Activated CD8-positive, alpha-beta T cell treated with anti-CD3 and anti-CD28 coated beads for 36 hours (primary cell): Measurements from ENCODE around the gene TBXAS1. TPM values are rescaled to one million over a fixed set of nuclear protein-coding genes. Genes with fewer than 3 reads are reported as not detected.
"Not testable (repeated sequence)": the region's sequence is repeated elsewhere in the genome, so short reads cannot be mapped to it uniquely, and the experiment has no call there.

Experiments used
- ATAC-seq: fragments of 200-7000 bp; cut with Tn5 transposase; one replicate; pipeline ENCODE4 v1.10.0; 2021; ENCODE audit warnings: mild to moderate bottlenecking, moderate library complexity
- CTCF ChIA-PET: fragments of 350-600 bp; sonication (Branson Sonifier 250); formaldehyde crosslinking; loops from one replicate; lab custom pipeline; 2021; ENCODE audit warnings: antibody characterized with exemption; lab: Charles Lee
- POLR2A ChIA-PET: fragments of 350-600 bp; sonication (Branson Sonifier 250); formaldehyde crosslinking; loops from one replicate; lab custom pipeline; 2021; ENCODE audit warnings: antibody characterized with exemption; lab: Charles Lee
- DNase-seq: peaks from one replicate; pipeline ENCODE4 v3.0.0-alpha.2; 2020
- H3K27ac Mint-ChIP-seq: one replicate; pipeline ENCODE4 v1.8.0; 2021; ENCODE audit warnings: mild to moderate bottlenecking, mixed read lengths
- H3K27me3 Mint-ChIP-seq: one replicate; pipeline ENCODE4 v1.8.0; 2021; ENCODE audit warnings: mixed read lengths
- H3K36me3 Mint-ChIP-seq: one replicate; pipeline ENCODE4 v1.8.0; 2021; ENCODE audit warnings: low read depth, mixed read lengths
- H3K4me1 Mint-ChIP-seq: one replicate; pipeline ENCODE4 v1.8.0; 2021; ENCODE audit warnings: low read depth, mixed read lengths
- H3K4me3 Mint-ChIP-seq: one replicate; pipeline ENCODE4 v1.8.0; 2021; ENCODE audit warnings: mild to moderate bottlenecking, moderate library complexity, mixed read lengths
- H3K9me3 Mint-ChIP-seq: one replicate; pipeline ENCODE4 v1.8.0; 2021; ENCODE audit warnings: mixed read lengths
- intact Hi-C: fragments of 100-400 bp; cut with micrococcal nuclease; formaldehyde crosslinking; loops from one replicate; pipeline ENCODE4 v1.10.0; 2022
- total RNA-seq, 2 experiments: library from RNA; stranded (reverse); gene quantifications; one replicate each; pipeline ENCODE4 v1.2.3, GENCODE V29; 2021
- TF ChIP-seq, protein P1 (sequence below): fragments of 200-600 bp; IDR thresholded peaks from one replicate; pipeline ENCODE4 v1.8.0; 2022; ENCODE audit warnings: antibody characterized with exemption, mild to moderate bottlenecking

Gene TBXAS1
- total RNA-seq, 2 experiments from 2014 or later, result 1.5 to 2.1 TPM

DNA sequence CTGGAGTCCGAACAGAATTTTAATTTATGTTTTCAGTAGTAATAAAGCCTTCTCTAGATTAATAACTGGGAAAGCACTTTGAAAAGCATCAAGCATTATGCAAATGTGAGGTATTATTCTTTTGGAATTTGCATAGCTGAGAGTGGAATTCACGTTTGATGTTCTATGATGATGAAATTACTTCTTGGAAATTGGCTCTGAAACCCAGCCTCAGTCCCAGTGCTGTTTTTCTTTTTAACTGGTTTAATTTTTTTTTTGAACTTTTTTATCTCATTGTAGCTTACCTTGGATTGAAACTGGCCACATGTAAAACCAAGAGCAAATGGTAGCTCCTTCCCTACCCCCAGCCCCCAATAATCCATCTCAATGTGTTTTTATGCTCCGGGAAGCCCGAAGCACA, 1.2 kb downstream of the TBXAS1 start:
- peaks cover 16% of the 10 kb centered on the region for H3K4me1 Mint-ChIP-seq
- peaks cover 10% of the 10 kb centered on the region for H3K9me3 Mint-ChIP-seq
- H3K27me3 Mint-ChIP-seq, result peaks cover 3% of the 10 kb centered on the region
- TF ChIP-seq, protein P1, sequence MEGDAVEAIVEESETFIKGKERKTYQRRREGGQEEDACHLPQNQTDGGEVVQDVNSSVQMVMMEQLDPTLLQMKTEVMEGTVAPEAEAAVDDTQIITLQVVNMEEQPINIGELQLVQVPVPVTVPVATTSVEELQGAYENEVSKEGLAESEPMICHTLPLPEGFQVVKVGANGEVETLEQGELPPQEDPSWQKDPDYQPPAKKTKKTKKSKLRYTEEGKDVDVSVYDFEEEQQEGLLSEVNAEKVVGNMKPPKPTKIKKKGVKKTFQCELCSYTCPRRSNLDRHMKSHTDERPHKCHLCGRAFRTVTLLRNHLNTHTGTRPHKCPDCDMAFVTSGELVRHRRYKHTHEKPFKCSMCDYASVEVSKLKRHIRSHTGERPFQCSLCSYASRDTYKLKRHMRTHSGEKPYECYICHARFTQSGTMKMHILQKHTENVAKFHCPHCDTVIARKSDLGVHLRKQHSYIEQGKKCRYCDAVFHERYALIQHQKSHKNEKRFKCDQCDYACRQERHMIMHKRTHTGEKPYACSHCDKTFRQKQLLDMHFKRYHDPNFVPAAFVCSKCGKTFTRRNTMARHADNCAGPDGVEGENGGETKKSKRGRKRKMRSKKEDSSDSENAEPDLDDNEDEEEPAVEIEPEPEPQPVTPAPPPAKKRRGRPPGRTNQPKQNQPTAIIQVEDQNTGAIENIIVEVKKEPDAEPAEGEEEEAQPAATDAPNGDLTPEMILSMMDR, result no peak
- H3K27ac Mint-ChIP-seq, result no peak overlapping the region
- no peak overlapping the region for H3K4me3 Mint-ChIP-seq
- ChIA-PET CTCF (interaction anchor here (0.6 to 3.5 kb wide), 6 partner anchors 10 to 184 kb away, joined by 3 to 19 read pairs (median 3); no protein-coding TSS in a partner anchor), POLR2A (no interaction called here)
- intact Hi-C loops, result no loop called here
- no peak for ATAC-seq
- no peak for DNase-seq
- H3K36me3 Mint-ChIP-seq, result peaks cover 7% of the 10 kb centered on the region

DNA sequence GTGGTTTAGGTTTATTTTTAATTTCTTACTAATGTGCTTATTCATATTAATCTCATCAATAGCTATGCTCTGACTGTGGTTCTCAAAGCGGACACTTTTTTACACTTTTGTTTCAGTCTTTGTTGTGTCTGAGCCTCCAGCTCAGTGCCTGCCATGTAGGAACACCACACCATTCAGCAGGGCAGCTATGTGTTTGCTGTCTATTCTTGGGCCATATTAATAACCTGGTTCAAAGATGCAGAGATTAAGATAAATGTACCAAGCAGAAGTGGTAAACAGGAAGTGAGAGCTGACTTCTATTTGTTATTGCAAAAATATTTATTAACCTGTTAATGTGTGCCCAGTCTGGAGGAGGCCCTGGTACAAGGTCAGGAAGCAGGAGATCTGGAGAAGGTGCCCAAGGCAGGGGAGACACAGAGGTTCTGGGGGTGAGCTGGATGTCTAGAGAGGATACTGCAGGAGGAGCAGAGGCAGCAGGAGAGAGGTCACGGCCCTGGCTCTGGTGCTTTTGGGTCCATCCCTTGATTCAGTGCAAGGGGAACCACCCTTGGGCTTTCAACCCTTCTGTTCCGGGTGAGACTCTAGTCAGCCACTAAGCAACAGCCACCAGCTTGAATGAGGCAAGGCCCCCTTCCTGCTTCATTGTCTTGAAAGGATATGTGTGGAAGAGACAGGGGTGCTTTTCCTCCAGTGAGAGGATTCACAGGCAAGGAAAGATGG, 1.9 kb downstream of the TBXAS1 start:
- POLR2A ChIA-PET, result interaction anchor here (1.0 kb wide), 1 partner anchor 167 kb away, joined by 3 read pairs; no protein-coding TSS in a partner anchor
- peaks cover 10% of the 10 kb centered on the region for H3K9me3 Mint-ChIP-seq
- peaks cover 7% of the 10 kb centered on the region for H3K36me3 Mint-ChIP-seq
- no peak for DNase-seq
- TF ChIP-seq, protein P1, result no peak
- no peak overlapping the region for H3K4me3 Mint-ChIP-seq
- peaks cover 16% of the 10 kb centered on the region for H3K4me1 Mint-ChIP-seq
- peaks cover 3% of the 10 kb centered on the region for H3K27me3 Mint-ChIP-seq
- intact Hi-C loops, result no loop called here
- peak; percentile 27 for ATAC-seq
- CTCF ChIA-PET, result interaction anchor here (0.8 to 2.4 kb wide), 3 partner anchors 9 to 186 kb away, joined by 3 to 8 read pairs (median 3); no protein-coding TSS in a partner anchor
- no peak overlapping the region for H3K27ac Mint-ChIP-seq

DNA sequence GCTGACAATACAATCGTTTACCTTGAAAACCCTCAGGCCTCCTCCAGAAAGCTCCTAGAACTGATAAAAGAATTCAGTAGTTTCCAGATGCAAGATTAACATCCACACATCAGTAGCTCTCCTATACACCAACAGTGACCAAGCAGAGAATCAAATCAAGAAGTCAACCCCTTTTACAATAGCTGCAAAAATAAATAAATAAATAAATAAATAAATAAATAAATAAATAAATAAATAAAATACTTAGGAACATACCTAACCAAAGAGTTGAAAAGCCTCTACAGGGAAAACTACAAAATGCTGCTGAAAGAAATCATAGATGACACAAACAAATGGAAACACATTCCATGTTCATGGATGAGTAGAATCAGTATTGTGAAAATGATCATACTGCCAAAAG, 6.8 kb downstream of the TBXAS1 start:
- CTCF ChIA-PET, result interaction anchor here (0.7 to 1.2 kb wide), 2 partner anchors 176 to 190 kb away, joined by 3 read pairs; no protein-coding TSS in a partner anchor
- intact Hi-C loops, DNase-seq, H3K27ac Mint-ChIP-seq, H3K4me1 Mint-ChIP-seq, H3K4me3 Mint-ChIP-seq, ATAC-seq, H3K27me3 Mint-ChIP-seq, POLR2A ChIA-PET, H3K36me3 Mint-ChIP-seq: not testable (repeated sequence)
- peaks cover 17% of the 10 kb centered on the region for H3K9me3 Mint-ChIP-seq

DNA sequence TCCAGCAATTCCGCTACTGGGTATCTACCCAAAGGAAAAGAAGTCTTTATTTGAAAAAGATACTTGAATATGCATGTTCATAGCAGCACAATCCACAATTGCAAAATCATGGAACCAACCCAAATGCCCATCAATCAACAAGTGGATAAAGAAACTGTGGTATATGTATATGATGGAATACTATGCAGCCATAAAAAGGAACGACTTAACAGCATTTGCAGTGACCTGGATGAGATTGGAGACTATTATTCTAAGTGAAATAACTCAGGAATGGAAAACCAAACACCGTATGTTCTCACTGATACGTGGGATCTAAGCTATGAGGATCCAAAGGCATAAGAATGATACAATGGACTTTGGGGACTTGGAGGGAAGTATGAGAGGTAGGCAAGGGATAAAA, 8.2 kb downstream of the TBXAS1 start:
- peaks cover 17% of the 10 kb centered on the region for H3K9me3 Mint-ChIP-seq
- DNase-seq, H3K36me3 Mint-ChIP-seq, POLR2A ChIA-PET, intact Hi-C loops, ATAC-seq, H3K4me3 Mint-ChIP-seq, H3K27ac Mint-ChIP-seq, CTCF ChIA-PET, H3K27me3 Mint-ChIP-seq, H3K4me1 Mint-ChIP-seq: not testable (repeated sequence)

DNA sequence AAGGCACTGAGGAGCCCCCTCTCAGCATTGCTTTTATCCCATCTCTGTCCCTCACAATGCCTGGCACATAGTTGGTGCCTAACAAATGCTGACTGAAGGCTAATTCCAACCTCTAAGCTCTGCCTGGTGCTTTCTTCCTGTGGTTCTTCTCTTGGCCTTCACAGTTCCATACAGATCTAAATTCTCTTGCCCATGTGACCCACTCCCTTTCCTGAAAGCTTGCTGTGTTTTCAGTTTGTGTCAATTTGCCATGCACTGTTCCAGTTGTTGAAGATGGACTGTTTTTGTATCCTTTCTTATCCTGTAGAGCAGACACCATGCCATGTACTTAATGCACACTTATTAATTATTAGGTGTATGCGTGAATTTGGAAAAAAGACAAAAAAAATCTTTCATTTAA, 9.2 kb downstream of the TBXAS1 start:
- ChIA-PET POLR2A (no interaction called here), CTCF (no interaction called here)
- ATAC-seq, result no peak
- TF ChIP-seq, protein P1, result no peak
- no peaks in the 10 kb centered on the region for H3K4me1 Mint-ChIP-seq
- no peak overlapping the region for H3K27ac Mint-ChIP-seq
- H3K9me3 Mint-ChIP-seq, result peaks cover 15% of the 10 kb centered on the region
- intact Hi-C loops, result no loop called here
- DNase-seq, result no peak
- no peaks in the 10 kb centered on the region for H3K27me3 Mint-ChIP-seq
- no peak overlapping the region for H3K4me3 Mint-ChIP-seq
- peaks cover 1% of the 10 kb centered on the region for H3K36me3 Mint-ChIP-seq

DNA sequence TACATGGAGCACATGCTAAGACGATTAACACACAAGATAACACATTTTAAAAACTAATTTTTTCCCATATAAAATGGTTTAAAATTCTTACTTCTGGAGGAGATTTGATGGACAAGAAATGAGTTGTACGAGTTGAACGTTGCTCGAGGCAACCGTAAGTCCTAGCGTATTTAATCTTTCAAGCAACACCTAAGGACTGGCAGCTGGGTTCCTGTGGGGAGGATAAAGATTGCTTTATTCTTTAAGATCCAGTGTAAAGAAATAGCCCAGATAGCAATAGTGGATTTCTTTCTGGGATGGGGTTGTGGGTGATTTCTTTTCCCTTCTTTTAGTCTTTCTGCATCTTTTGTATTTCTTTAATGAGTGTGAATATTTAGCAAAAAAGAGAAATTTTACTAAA, 9.8 kb downstream of the TBXAS1 start:
- Mint-ChIP-seq H3K9me3 (peaks cover 12% of the 10 kb centered on the region), H3K27me3 (no peaks in the 10 kb centered on the region), H3K4me3 (no peak overlapping the region), H3K4me1 (no peaks in the 10 kb centered on the region), H3K27ac (no peak overlapping the region), H3K36me3 (peaks cover 1% of the 10 kb centered on the region)
- CTCF ChIA-PET, result no interaction called here
- TF ChIP-seq, protein P1, result no peak
- no peak for ATAC-seq
- POLR2A ChIA-PET, result no interaction called here
- intact Hi-C loops, result no loop called here
- DNase-seq, result no peak
